K562 (cell line): Measurements from ENCODE around the gene OR7G3. TPM values are rescaled to one million over a fixed set of nuclear protein-coding genes. Genes with fewer than 3 reads are reported as not detected.

ENCODE experiments used
- ATAC-seq: fragments of 200-7000 bp; cut with Tn5 transposase; 3 replicates; pipeline ENCODE4 v1.9.1; 2020; ENCODE audit warnings: moderate library complexity
- BruUV-seq: library from RNA; stranded (reverse); fragments of 400-500 nt; replicated peaks from 2 replicates; lab custom pipeline; 2021; lab: Mats Ljungman, UMichigan
- CTCF ChIA-PET: fragments of 300-600 bp; formaldehyde crosslinking; extraction: SDS; loops from one replicate; lab custom pipeline; 2021; ENCODE audit warnings: low intra/inter-chr PET ratio; lab: Yijun Ruan, JAX
- POLR2A ChIA-PET: fragments of 300-600, 350-650 bp; sonication (Branson Sonifier 250); formaldehyde crosslinking; extraction: SDS; loops from one replicate; lab custom pipeline; 2021; ENCODE audit warnings: antibody characterized with exemption, inconsistent platforms; lab: Yijun Ruan, JAX
- DNase-seq, 4 experiments: peaks; one replicate each; pipeline versions ENCODE4 v3.0.0 to v3.0.0-alpha.2; 2011 to 2018; ENCODE audit warnings: low spot score in 3 of 4, mixed read lengths in 3 of 4; ENCODE audit errors: extremely low read depth in 1 of 4
- FAIRE-seq: peaks from 2 replicates; lab custom pipeline; 2011; peaks lifted over from hg19 to GRCh38; lab: Jason Lieb, UNC
- H2AFZ ChIP-seq: 2 replicates; pipeline ENCODE4 v1.6.0; 2011; ENCODE audit warnings: low read depth, low read length, control low read depth, inconsistent platforms
- H3K27ac ChIP-seq: fragments of 200-600 bp; 3 replicates; pipeline ENCODE4 v1.8.0; 2011; ENCODE audit warnings: low read depth, mild to moderate bottlenecking, control low read depth, inconsistent platforms, low read length, moderate library complexity, mixed read lengths; ENCODE audit errors: extremely low read depth
- H3K27me3 ChIP-seq, 2 experiments: fragments of 300-600 bp in 1 of 2; 2 replicates in 1 of 2; 3 replicates in 1 of 2; pipeline versions ENCODE4 v1.6.0 to v1.8.0; 2011; ENCODE audit warnings: inconsistent platforms in 2 of 2, low read length in 2 of 2, mild to moderate bottlenecking in 1 of 2, mixed read lengths in 1 of 2, moderate library complexity in 1 of 2; ENCODE audit not compliant: control insufficient read depth in 2 of 2, insufficient read depth in 2 of 2
- H3K36me3 ChIP-seq: fragments of 300-600 bp; 3 replicates; pipeline ENCODE4 v1.8.0; 2011; ENCODE audit warnings: mild to moderate bottlenecking, low read length, inconsistent platforms; ENCODE audit not compliant: control insufficient read depth, insufficient read depth
- H3K4me1 ChIP-seq, 2 experiments: fragments of 200-600 bp in 1 of 2; replicated peaks in 1 of 2; 2 replicates in 1 of 2; 3 replicates in 1 of 2; pipeline versions ENCODE4 v1.5.1 to v1.8.0; 2011; ENCODE audit warnings: inconsistent platforms in 2 of 2, low read length in 2 of 2, mild to moderate bottlenecking in 1 of 2, mixed read lengths in 1 of 2, moderate library complexity in 1 of 2; ENCODE audit not compliant: control insufficient read depth in 2 of 2, insufficient read depth in 2 of 2
- H3K4me2 ChIP-seq: 2 replicates; pipeline ENCODE4 v1.6.1; 2011; ENCODE audit warnings: low read length, control low read depth, inconsistent platforms, mixed read lengths; ENCODE audit not compliant: insufficient read depth
- H3K4me3 ChIP-seq: fragments of 200-600 bp; sonication (generic), shearing (Covaris generic); 2 replicates; pipeline ENCODE4 v1.5.1; 2016; ENCODE audit warnings: control low read depth, inconsistent platforms
- H3K79me2 ChIP-seq: fragments of 200-600 bp; 3 replicates; pipeline ENCODE4 v1.8.0; 2011; ENCODE audit warnings: low read length, inconsistent platforms; ENCODE audit not compliant: control insufficient read depth, insufficient read depth
- H3K9ac ChIP-seq, 2 experiments: 2 replicates each; pipeline versions ENCODE4 v1.6.0 to v1.6.1; 2011; ENCODE audit warnings: low read depth in 2 of 2, low read length in 2 of 2, control low read depth in 1 of 2, inconsistent platforms in 1 of 2, mild to moderate bottlenecking in 1 of 2, mixed read lengths in 1 of 2; ENCODE audit not compliant: insufficient read depth in 1 of 2
- H3K9me1 ChIP-seq: one replicate; pipeline ENCODE4 v1.6.0; 2011; ENCODE audit warnings: inconsistent platforms, mild to moderate bottlenecking, low read length, moderate library complexity; ENCODE audit not compliant: control insufficient read depth, insufficient read depth
- H3K9me3 ChIP-seq: replicated peaks from 2 replicates; pipeline ENCODE4 v1.5.1; 2011; ENCODE audit warnings: low read depth, low read length, inconsistent platforms; ENCODE audit not compliant: control insufficient read depth, insufficient read depth
- H4K20me1 ChIP-seq: replicated peaks from 2 replicates; pipeline ENCODE4 v1.6.1; 2011; ENCODE audit warnings: low read length, inconsistent platforms, mixed read lengths; ENCODE audit not compliant: control insufficient read depth, insufficient read depth
- BRD4 ChIP-seq: fragments of 200-600 bp; sonication (generic); IDR thresholded peaks from 2 replicates; pipeline ENCODE4 v1.6.1; 2017; ENCODE audit warnings: inconsistent platforms
- CHD7 ChIP-seq: fragments of 200-600 bp; sonication (generic); IDR thresholded peaks from one replicate; pipeline ENCODE4 v1.6.1; 2012; ENCODE audit warnings: mild to moderate bottlenecking, low read depth, low read length, inconsistent platforms
- LEF1 ChIP-seq: fragments of 450-650 bp; IDR thresholded peaks from 2 replicates; pipeline ENCODE4 v1.6.1; 2016; ENCODE audit warnings: mild to moderate bottlenecking
- SP2 ChIP-seq: IDR thresholded peaks from 2 replicates; pipeline ENCODE4 v1.6.1; 2011; ENCODE audit warnings: mild to moderate bottlenecking, low read depth, low read length, moderate library complexity; ENCODE audit not compliant: poor library complexity, severe bottlenecking; ENCODE audit errors: extremely low read depth
- STAG1 ChIP-seq: sonication (generic); formaldehyde crosslinking; IDR thresholded peaks from 2 replicates; pipeline ENCODE4 v1.5.0; 2020; ENCODE audit warnings: missing genetic modification reagents, borderline replicate concordance
- TFE3 ChIP-seq: fragments of 450-650 bp; formaldehyde crosslinking; IDR thresholded peaks from 2 replicates; pipeline ENCODE4 v1.4.0; 2020; ENCODE audit warnings: mild to moderate bottlenecking, mixed read lengths
- ZNF197 ChIP-seq: fragments of 200-800 bp; sonication (Bioruptor generic); IDR thresholded peaks from 2 replicates; pipeline ENCODE4 v1.6.1; 2016; ENCODE audit warnings: low read depth, missing genetic modification characterization, missing compliant biosample characterization
- ZNF766 ChIP-seq: fragments of 200-800 bp; sonication (Bioruptor generic); conservative IDR thresholded peaks from 2 replicates; pipeline ENCODE4 v1.6.1; 2016; ENCODE audit warnings: missing genetic modification characterization, missing compliant biosample characterization
- WGBS: fragments of 100-300 bp; shearing (Covaris generic); methylation state at CpG from one replicate; pipeline ENCODE4 v1.1.6; 2016; ENCODE audit warnings: low coverage, mixed read lengths; ENCODE audit not compliant: insufficient coverage; ENCODE audit errors: missing lambda C conversion rate; 5-methylcytosine and 5-hydroxymethylcytosine counted together
- in situ Hi-C: fragments of 300-500 bp; cut with MboI; formaldehyde crosslinking; loops from 4 replicates; pipeline ENCODE4 v1.15.0; 2018; ENCODE audit warnings: inconsistent platforms, mixed read lengths
- intact Hi-C: fragments of 100-400 bp; cut with micrococcal nuclease; formaldehyde crosslinking; loops from 2 replicates; pipeline ENCODE4 v1.14.2; 2022
- polyA plus RNA-seq, 8 experiments: library from polyadenylated mRNA; depleted of rRNA in 4 of 8; stranded (reverse) in 5 of 8; unstranded in 3 of 8; fragments of >200 nt; fragmentation: Nextera tagmentation in 2 of 8; fragmentation: Illumina TruSeq in 1 of 8; extraction: Ambion mirVana in 2 of 8; extraction: Trizol in 1 of 8; gene quantifications; 2 replicates each; pipeline versions ENCODE4 v1.2.1 to v1.2.3, GENCODE V29; 2011 to 2014; ENCODE audit warnings: inconsistent platforms in 1 of 8, missing spikeins in 1 of 8
- total RNA-seq, 7 experiments: library from RNA; depleted of rRNA in 6 of 7; stranded (reverse); fragments of >200 nt in 6 of 7; fragmentation: Illumina TruSeq in 2 of 7; extraction: Trizol in 2 of 7; gene quantifications; 2 replicates each; pipeline versions ENCODE4 v1.2.1 to v1.2.3, GENCODE V29; 2011 to 2021; ENCODE audit warnings: low replicate concordance in 1 of 7

OR7G3 gene
- total and polyA plus RNA-seq, 9 of the 15 experiments (the other 6 are each of a cell fraction or from before 2014, with no cell fraction given): not detected

GRCh38 chr19:9126900-9127405 is at the start of gene OR7G3 (continued):
- TF ChIP-seq BRD4: no peak
- no peak for TF ChIP-seq ZNF766 (CRISPR knock-in tag)
- TF ChIP-seq TFE3 (CRISPR knock-in tag): no peak
- TF ChIP-seq STAG1 (CRISPR knock-in tag): no peak
- TF ChIP-seq ZNF197 (CRISPR knock-in tag): no peak
- no peak for TF ChIP-seq SP2
- TF ChIP-seq LEF1: no peak

- H4K20me1 ChIP-seq: no peaks in the 10 kb centered on the region
- 64% methylated on average over 5 of the region's 5 CpGs for WGBS
- no peak overlapping the region for H3K9ac ChIP-seq
- no TSS peak for BruUV-seq
- no peak overlapping the region for H3K27ac ChIP-seq
- DNase-seq (no peak), FAIRE-seq (no peak), ATAC-seq (no peak)
- no peaks in the 10 kb centered on the region for H3K4me1 ChIP-seq
- no peaks in the 10 kb centered on the region for H3K36me3 ChIP-seq
- in situ Hi-C loops: no loop called here
- H3K9me3 ChIP-seq: no peaks in the 10 kb centered on the region
- no peaks in the 10 kb centered on the region for H3K27me3 ChIP-seq
- no peak overlapping the region for H2AFZ ChIP-seq
- ChIA-PET POLR2A (no interaction called here), CTCF (no interaction called here)
- no peak overlapping the region for H3K4me3 ChIP-seq
- H3K9me1 ChIP-seq: no peaks in the 10 kb centered on the region
- intact Hi-C loops: loop anchor here (2.0 kb wide), 1 partner anchor 19 kb away; no protein-coding TSS in a partner anchor
- no peaks in the 10 kb centered on the region for H3K79me2 ChIP-seq
- no peak overlapping the region for H3K4me2 ChIP-seq
- TF ChIP-seq CHD7: no peak
These were observed 48.6 kb upstream of the OR7G3 start for GRCh38 chr19:9175326-9175725.
